ENCODE measurements around the gene USP9Y. TPM values are rescaled to one million over a fixed set of nuclear protein-coding genes. Genes with fewer than 3 reads are reported as not detected.

USP9Y gene
- total and polyA plus RNA-seq, 10 of the 15 experiments (the other 5 are each of a cell fraction or from before 2014, with no cell fraction given) = 0.08 TPM; not detected in 9

GRCh38 chrY:12678111-12678510 is 22.9 kb upstream of the USP9Y start:
- CTCF ChIA-PET = no interaction called here
- no peak for FAIRE-seq
- no peaks in the 10 kb centered on the region for H3K79me2 ChIP-seq (ENCODE audit: control insufficient read depth, insufficient read depth, low read length)

More at GRCh38 chrY:12678111-12678510, 22.9 kb upstream of the USP9Y start:
- Histone ChIP-seq H3K27me3 (replicated peaks in 1 of 2; ENCODE audit: control insufficient read depth in 2 of 2, insufficient read depth in 2 of 2, low read length in 1 of 2) (no peaks in the 10 kb centered on the region), H3K4me2 (ENCODE audit: control insufficient read depth, insufficient read depth) (no peak overlapping the region), H3K27ac (ENCODE audit: control insufficient read depth, insufficient read depth) (no peak overlapping the region), H3K9ac (ENCODE audit: control insufficient read depth, insufficient read depth, low read length) (no peak overlapping the region), H3K4me1 (ENCODE audit: control insufficient read depth, insufficient read depth, low read length) (no peaks in the 10 kb centered on the region), H2AFZ (ENCODE audit: control insufficient read depth, low read depth, low read length) (no peak overlapping the region), H4K20me1 (ENCODE audit: control insufficient read depth, insufficient read depth) (no peaks in the 10 kb centered on the region), H3K9me3 (replicated peaks; ENCODE audit: control insufficient read depth, insufficient read depth, low read length) (no peaks in the 10 kb centered on the region), H3K4me3 (no peak overlapping the region), H3K36me3 (ENCODE audit: control insufficient read depth in 2 of 2, insufficient read depth in 2 of 2, low read length in 1 of 2) (no peaks in the 10 kb centered on the region)
- ATAC-seq = no peak
- WGBS (ENCODE audit: insufficient coverage, insufficient replicate concordance, low lambda C conversion rate, missing lambda C conversion rate) = no CpG with 5 or more reads among the region's 2 CpGs
- no peak for DNase-seq (ENCODE audit: low read depth, low spot score)
- intact Hi-C loops (cut with micrococcal nuclease; ENCODE audit: unreplicated experiment) (no loop called here), in situ Hi-C loops (cut with MboI) (no loop called here)
- SMC1A ChIA-PET (ENCODE audit: uncharacterized antibody, unreplicated experiment) = no interaction called here
- TF ChIP-seq EGR1 (IDR thresholded peaks at IDR 0.05; ENCODE audit: borderline replicate concordance in 1 of 2, low read depth in 2 of 2, low read length in 2 of 2) (no peak), POU2F2 (IDR thresholded peaks at IDR 0.05; ENCODE audit: borderline replicate concordance, low read depth, low read length) (no peak), ATF3 (IDR thresholded peaks at IDR 0.05; ENCODE audit: borderline replicate concordance, extremely low read depth, low read depth, low read length) (no peak), SUZ12 (IDR thresholded peaks at IDR 0.05; ENCODE audit: unreplicated experiment) (no peak), RAD51 (IDR thresholded peaks at IDR 0.05) (no peak), REST (IDR thresholded peaks at IDR 0.05; ENCODE audit: low read depth, low read length) (no peak), EP300 (IDR thresholded peaks at IDR 0.05; ENCODE audit: borderline replicate concordance in 1 of 2, control insufficient read depth in 1 of 2, low read depth in 2 of 2, low read length in 2 of 2) (no peak), SKIL (IDR thresholded peaks at IDR 0.05; ENCODE audit: low read depth, poor library complexity, severe bottlenecking) (no peak), MTA3 (IDR thresholded peaks at IDR 0.05; ENCODE audit: borderline replicate concordance, low read length) (no peak), SMARCA5 (IDR thresholded peaks at IDR 0.05) (no peak), NR2C1 (IDR thresholded peaks at IDR 0.05) (no peak)
- POLR2A ChIA-PET = no interaction called here
- no TSS peak for BruUV-seq (replicated peaks)
- RAD21 ChIA-PET (ENCODE audit: unreplicated experiment) = no interaction called here

Measured in GM12878 (cell line).